Testis (tissue), 2 donors: Measurements from ENCODE around the gene TMEM184B.

ENCODE experiments used
- CTCF ChIP-seq, 3 experiments: fragments of 450-650 bp in 2 of 3; fragments of 200-600 bp in 1 of 3; sonication (generic) in 1 of 3; IDR thresholded peaks; one replicate each; pipeline ENCODE4 v1.5.1; 2016 to 2019; ENCODE audit warnings: antibody characterized with exemption in 3 of 3, mild to moderate bottlenecking in 2 of 3, moderate library complexity in 1 of 3
- POLR2A ChIP-seq: fragments of 450-650 bp; IDR thresholded peaks from one replicate; pipeline ENCODE4 v1.6.1; 2017; ENCODE audit warnings: antibody characterized with exemption, mild to moderate bottlenecking, moderate library complexity

GRCh38 chr22:38230108-38230825, 42.5 kb downstream of the TMEM184B start:
- TF ChIP-seq POLR2A (no peak), CTCF (IDR thresholded peaks at IDR 0.05) (peak in 2 of 3 experiments; percentile 29 to 30)
